GM23338 (cell line): ENCODE data around the gene DSCAML1. TPM values are rescaled to one million over a fixed set of nuclear protein-coding genes. Genes with fewer than 3 reads are reported as not detected.

ENCODE experiments used
- ATAC-seq: fragments of 200-7000 bp; cut with Tn5 transposase; 3 replicates; pipeline ENCODE4 v1.9.1; 2020
- DNase-seq: peaks from one replicate; pipeline ENCODE4 v3.0.0-alpha.2; 2015; ENCODE audit warnings: low spot score
- H2AFZ ChIP-seq: fragments of 200-600 bp; sonication (generic); 2 replicates; pipeline ENCODE4 v1.8.0; 2016; ENCODE audit warnings: antibody characterized with exemption, mild to moderate bottlenecking, moderate library complexity
- H3F3A ChIP-seq: fragments of 200-600 bp; sonication (generic); replicated peaks from 2 replicates; pipeline ENCODE4 v1.8.0; 2017; ENCODE audit warnings: antibody characterized with exemption, mixed run types, low read depth
- H3K27ac ChIP-seq: fragments of 200-600 bp; sonication (generic); 2 replicates; pipeline ENCODE4 v1.6.1; 2016; ENCODE audit warnings: low read depth
- H3K27me3 ChIP-seq: fragments of 200-600 bp; sonication (generic); 2 replicates; pipeline ENCODE4 v1.8.0; 2016; ENCODE audit warnings: mild to moderate bottlenecking, mixed run types, moderate library complexity; ENCODE audit not compliant: insufficient read depth
- H3K36me3 ChIP-seq: fragments of 200-600 bp; sonication (generic); 2 replicates; pipeline ENCODE4 v1.8.0; 2016; ENCODE audit warnings: mild to moderate bottlenecking; ENCODE audit not compliant: insufficient read depth
- H3K4me1 ChIP-seq: fragments of 200-600 bp; sonication (generic); 2 replicates; pipeline ENCODE4 v1.8.0; 2016; ENCODE audit warnings: mild to moderate bottlenecking, moderate library complexity; ENCODE audit not compliant: insufficient read depth
- H3K4me2 ChIP-seq: fragments of 200-600 bp; sonication (generic); 2 replicates; pipeline ENCODE4 v1.7.1; 2017; ENCODE audit warnings: mixed run types
- H3K4me3 ChIP-seq: fragments of 200-600 bp; sonication (generic); 2 replicates; pipeline ENCODE4 v1.6.1; 2016; ENCODE audit warnings: mixed run types
- H3K79me2 ChIP-seq: fragments of 200-600 bp; sonication (generic); replicated peaks from 2 replicates; pipeline ENCODE4 v1.8.0; 2017; ENCODE audit warnings: mild to moderate bottlenecking; ENCODE audit not compliant: insufficient read depth
- H3K9me2 ChIP-seq: fragments of 200-600 bp; sonication (generic); 2 replicates; pipeline ENCODE4 v1.8.0; 2017; ENCODE audit not compliant: insufficient read depth
- H4K20me1 ChIP-seq: fragments of 200-600 bp; sonication (generic); replicated peaks from 2 replicates; pipeline ENCODE4 v1.8.0; 2017; ENCODE audit warnings: mild to moderate bottlenecking; ENCODE audit not compliant: insufficient read depth
- H3K27ac Mint-ChIP-seq: 2 replicates; pipeline ENCODE4 v1.8.0; 2020; ENCODE audit warnings: inconsistent platforms, mild to moderate bottlenecking, moderate library complexity, mixed read lengths
- H3K27me3 Mint-ChIP-seq: 3 replicates; pipeline ENCODE4 v1.8.0; 2022; ENCODE audit warnings: low read depth, mild to moderate bottlenecking, moderate library complexity, mixed read lengths, inconsistent platforms; ENCODE audit not compliant: insufficient read depth, poor library complexity
- H3K36me3 Mint-ChIP-seq: 3 replicates; pipeline ENCODE4 v1.8.0; 2021; ENCODE audit warnings: low read depth, mild to moderate bottlenecking, inconsistent platforms, moderate library complexity, mixed read lengths
- H3K4me1 Mint-ChIP-seq: 3 replicates; pipeline ENCODE4 v1.8.0; 2020; ENCODE audit warnings: mild to moderate bottlenecking, inconsistent platforms, mixed read lengths
- H3K4me3 Mint-ChIP-seq: 3 replicates; pipeline ENCODE4 v1.8.0; 2021; ENCODE audit warnings: moderate library complexity, mild to moderate bottlenecking, inconsistent platforms, mixed read lengths
- H3K9me3 Mint-ChIP-seq: 3 replicates; pipeline ENCODE4 v1.8.0; 2020; ENCODE audit warnings: moderate library complexity, mild to moderate bottlenecking, inconsistent platforms, mixed read lengths
- CTCF ChIP-seq, 2 experiments: fragments of 200-600 bp in 1 of 2; sonication (generic) in 1 of 2; conservative IDR thresholded peaks; 2 replicates each; pipeline versions ENCODE4 v1.5.1 to v1.6.1; 2016 to 2017; ENCODE audit warnings: antibody characterized with exemption in 2 of 2, low read depth in 2 of 2, mild to moderate bottlenecking in 2 of 2, moderate library complexity in 1 of 2
- EZH2 ChIP-seq: fragments of 200-600 bp; sonication (generic); IDR thresholded peaks from one replicate; pipeline ENCODE4 v1.8.0; 2017; ENCODE audit warnings: antibody characterized with exemption, mild to moderate bottlenecking, low read depth; ENCODE audit not compliant: unreplicated experiment
- REST ChIP-seq: IDR thresholded peaks from one replicate; pipeline ENCODE4 v1.6.1; 2018; ENCODE audit warnings: antibody characterized with exemption; ENCODE audit not compliant: unreplicated experiment
- ZNF114 ChIP-seq: fragments of 250-450 bp; sonication (Bioruptor Pico); IDR thresholded peaks from 2 replicates; pipeline ENCODE4 v1.5.0; 2020; ENCODE audit warnings: mild to moderate bottlenecking, moderate library complexity
- ZNF331 ChIP-seq: fragments of 250-450 bp; sonication (Bioruptor Pico); IDR thresholded peaks from 2 replicates; pipeline ENCODE4 v1.5.0; 2020; ENCODE audit warnings: low read depth, mild to moderate bottlenecking, moderate library complexity
- ZNF462 ChIP-seq: fragments of 250-450 bp; sonication (Bioruptor Pico); IDR thresholded peaks from 2 replicates; pipeline ENCODE4 v1.5.0; 2020; ENCODE audit warnings: mild to moderate bottlenecking, moderate library complexity
- polyA plus RNA-seq: library from polyadenylated mRNA; unstranded; fragments of >200 nt; fragmentation: Nextera tagmentation; extraction: Ambion mirVana; gene quantifications from 2 replicates; pipeline ENCODE4 v1.2.1, GENCODE V29; 2016
- total RNA-seq: library from RNA; depleted of rRNA; stranded (reverse); fragments of >200 nt; shearing (Covaris generic); gene quantifications from 2 replicates; pipeline ENCODE4 v1.2.3, GENCODE V29; 2014

Gene DSCAML1
- total and polyA plus RNA-seq, 2 experiments from 2014 or later: 0.17 TPM; not detected in 1

GRCh38 chr11:117595440-117595839, 201.6 kb downstream of the DSCAML1 start:
- peaks cover 3% of the 10 kb centered on the region for H3K4me1 ChIP-seq
- TF ChIP-seq ZNF462 (CRISPR knock-in tag) (no peak), CTCF (conservative IDR thresholded peaks at IDR 0.05; ENCODE audit: low read depth in 2 of 2) (peak; percentile 38 to 68)
- 0 out of 2 replicates have a peak, but pooled peaks cover 2% of the 10 kb centered on the region for H4K20me1 ChIP-seq
- DNase-seq: peak; percentile 52
- no peaks in the 10 kb centered on the region for H3K27me3 ChIP-seq
- peaks cover 10% of the 10 kb centered on the region for H3K4me1 Mint-ChIP-seq
- no peaks in the 10 kb centered on the region for H3K79me2 ChIP-seq
- no peak overlapping the region for H2AFZ ChIP-seq
- no peak overlapping the region for H3K4me3 ChIP-seq
- peak; percentile 28 for ATAC-seq
- no peak overlapping the region for H3K27ac Mint-ChIP-seq
- H3K36me3 ChIP-seq: no peaks in the 10 kb centered on the region
- H3K4me2 ChIP-seq: no peak overlapping the region
- peaks cover 9% of the 10 kb centered on the region for H3K27me3 Mint-ChIP-seq
- H3K9me3 Mint-ChIP-seq: no peaks in the 10 kb centered on the region
- H3K36me3 Mint-ChIP-seq: no peaks in the 10 kb centered on the region
- H3K4me3 Mint-ChIP-seq: no peak overlapping the region
- H3K9me2 ChIP-seq: no peaks in the 10 kb centered on the region
- no peaks in the 10 kb centered on the region for H3F3A ChIP-seq
- no peak overlapping the region for H3K27ac ChIP-seq

GRCh38 chr11:117594721-117595120, 202.3 kb downstream of the DSCAML1 start:
- Histone ChIP-seq H3K9me2 (no peaks in the 10 kb centered on the region), H3K4me1 (no peaks in the 10 kb centered on the region), H3K4me2 (no peak overlapping the region), H3K36me3 (no peaks in the 10 kb centered on the region), H2AFZ (no peak overlapping the region), H3K4me3 (no peak overlapping the region), H4K20me1 (0 out of 2 replicates have a peak, but pooled peaks cover 2% of the 10 kb centered on the region), H3F3A (no peaks in the 10 kb centered on the region), H3K27ac (no peak overlapping the region), H3K79me2 (no peaks in the 10 kb centered on the region), H3K27me3 (no peaks in the 10 kb centered on the region)
- DNase-seq: no peak
- Mint-ChIP-seq H3K36me3 (no peaks in the 10 kb centered on the region), H3K9me3 (no peaks in the 10 kb centered on the region), H3K27me3 (peaks cover 6% of the 10 kb centered on the region), H3K4me3 (no peak overlapping the region), H3K4me1 (peaks cover 5% of the 10 kb centered on the region), H3K27ac (no peak overlapping the region)
- no peak for ATAC-seq
- TF ChIP-seq EZH2 (no peak), REST (no peak), ZNF331 (no peak), ZNF114 (CRISPR knock-in tag) (no peak), CTCF (conservative IDR thresholded peaks at IDR 0.05; ENCODE audit: low read depth in 2 of 2) (no peak)
